Measurements from ENCODE around the gene EPB41. TPM values are rescaled to one million over a fixed set of nuclear protein-coding genes. Genes with fewer than 3 reads are reported as not detected.
"Not testable (repeated sequence)": the region's sequence is repeated elsewhere in the genome, so short reads cannot be mapped to it uniquely, and the experiment has no call there.

EPB41 gene
- polyA plus RNA-seq, 2 of the 4 experiments (the other 2 are of a cell fraction): 4.9 to 12.8 TPM

GRCh38 chr1:29077155-29077554 is 162.8 kb downstream of the EPB41 start (continued):
- TF ChIP-seq FOSB (CRISPR knock-in tag; IDR thresholded peaks at IDR 0.05) (no peak), ZNF302 (CRISPR knock-in tag; IDR thresholded peaks at IDR 0.05) (no peak), HDAC2 (IDR thresholded peaks at IDR 0.05) (no peak), CBX2 (IDR thresholded peaks at IDR 0.05; ENCODE audit: borderline replicate concordance, low read depth) (no peak)

GRCh38 chr1:29079916-29080629 is 165.7 kb downstream of the EPB41 start:
- WGBS (ENCODE audit: missing lambda C conversion rate): 88% methylated on average over 16 of the region's 16 CpGs
- H3K4me3 ChIP-seq; FAIRE-seq; ATAC-seq; H3K9me3 ChIP-seq; H3K27ac ChIP-seq; H3K4me1 ChIP-seq; H3K4me2 ChIP-seq; POLR2A ChIA-PET; DNase-seq (ENCODE audit: low read depth in 1 of 2, low spot score in 1 of 2): not testable (repeated sequence)
- CTCF ChIA-PET: interaction anchor here (0.9 to 1.1 kb wide), 2 partner anchors 15 to 42 kb away, joined by 3 read pairs; no protein-coding TSS in a partner anchor
- TF ChIP-seq ZC3H11A (IDR thresholded peaks at IDR 0.05): peak; percentile 40

GRCh38 chr1:29081201-29081600 is 166.8 kb downstream of the EPB41 start:
- CTCF ChIA-PET: interaction anchor here (0.6 to 1.6 kb wide), 2 partner anchors 11 to 38 kb away, joined by 3 read pairs; no protein-coding TSS in a partner anchor
- no peak for FAIRE-seq

GRCh38 chr1:29082519-29082918 is 168.2 kb downstream of the EPB41 start:
- no peak for TF ChIP-seq ZFP36 (IDR thresholded peaks at IDR 0.05; ENCODE audit: borderline replicate concordance, partially characterized antibody)
- no peak for TF ChIP-seq CTCF (IDR thresholded peaks at IDR 0.05)
- no peak for TF ChIP-seq FOXS1 (CRISPR knock-in tag; IDR thresholded peaks at IDR 0.05)
- no peak for TF ChIP-seq KDM5A (IDR thresholded peaks at IDR 0.05)
- ChIA-PET POLR2A (no interaction called here), CTCF (interaction anchor here (0.6 to 1.6 kb wide), 2 partner anchors 12 to 106 kb away, joined by 3 to 4 read pairs; no protein-coding TSS in a partner anchor)
- Histone ChIP-seq H3K4me1 (no peaks in the 10 kb centered on the region), H3K4me2 (no peak overlapping the region), H3K27ac (no peak overlapping the region), H3K4me3 (no peak overlapping the region), H3K9me3 (no peaks in the 10 kb centered on the region)
- ATAC-seq (no peak), DNase-seq (ENCODE audit: low read depth in 1 of 2, low spot score in 1 of 2) (no peak), FAIRE-seq (no peak)
- WGBS (ENCODE audit: missing lambda C conversion rate): 94% methylated on average over 3 of the region's 3 CpGs

More at GRCh38 chr1:29081201-29081600, 166.8 kb downstream of the EPB41 start:
- H3K4me3 ChIP-seq: no peak overlapping the region
- POLR2A ChIA-PET: no interaction called here
- H3K4me2 ChIP-seq: no peak overlapping the region
- DNase-seq (ENCODE audit: low read depth in 1 of 2, low spot score in 1 of 2) (no peak), ATAC-seq (no peak)
- TF ChIP-seq CTCF (IDR thresholded peaks at IDR 0.05) (no peak), SMC3 (IDR thresholded peaks at IDR 0.05) (no peak), RFX5 (IDR thresholded peaks at IDR 0.05) (no peak), MYC (IDR thresholded peaks at IDR 0.05; ENCODE audit: borderline replicate concordance, low read length) (no peak), ATOH8 (CRISPR knock-in tag; IDR thresholded peaks at IDR 0.05; ENCODE audit: low read depth) (no peak), HDAC2 (IDR thresholded peaks at IDR 0.05) (no peak), ELK1 (IDR thresholded peaks at IDR 0.05; ENCODE audit: low read depth, low read length) (no peak)
- H3K27ac ChIP-seq: no peak overlapping the region
- 93% methylated on average over 3 of the region's 3 CpGs for WGBS (ENCODE audit: missing lambda C conversion rate)
- no peaks in the 10 kb centered on the region for H3K9me3 ChIP-seq
- no peaks in the 10 kb centered on the region for H3K4me1 ChIP-seq

Measured in A549 (cell line).